Calu3 (cell line): ENCODE measurements around the gene FBXW7. TPM values are rescaled to one million over a fixed set of nuclear protein-coding genes. Genes with fewer than 3 reads are reported as not detected.

Experiments used
- BruUV-seq: library from RNA; stranded (reverse); fragments of 400-500 nt; replicated peaks from 2 replicates; lab custom pipeline; 2021; lab: Mats Ljungman, UMichigan
- CTCF ChIA-PET: fragments of 300-600 bp; sonication (Branson Sonifier 250); formaldehyde crosslinking; loops from one replicate; lab custom pipeline; 2022; ENCODE audit warnings: antibody characterized with exemption; lab: Charles Lee
- DNase-seq: peaks from one replicate; pipeline ENCODE4 v3.0.0; 2022
- H3K27ac Mint-ChIP-seq: one replicate; pipeline ENCODE4 v1.8.0; 2022; ENCODE audit warnings: mixed read lengths; ENCODE audit not compliant: unreplicated experiment
- H3K27me3 Mint-ChIP-seq: one replicate; pipeline ENCODE4 v1.8.0; 2022; ENCODE audit warnings: mixed read lengths; ENCODE audit not compliant: unreplicated experiment
- H3K36me3 Mint-ChIP-seq: one replicate; pipeline ENCODE4 v1.8.0; 2022; ENCODE audit warnings: mild to moderate bottlenecking, moderate library complexity, mixed read lengths; ENCODE audit not compliant: insufficient read depth, unreplicated experiment
- H3K4me1 Mint-ChIP-seq: one replicate; pipeline ENCODE4 v1.8.0; 2022; ENCODE audit warnings: mild to moderate bottlenecking, low read depth, mixed read lengths; ENCODE audit not compliant: unreplicated experiment
- H3K4me3 Mint-ChIP-seq: one replicate; pipeline ENCODE4 v1.8.0; 2022; ENCODE audit warnings: mild to moderate bottlenecking, low read depth, moderate library complexity, mixed read lengths; ENCODE audit not compliant: unreplicated experiment
- H3K9me3 Mint-ChIP-seq: one replicate; pipeline ENCODE4 v1.8.0; 2022; ENCODE audit warnings: low read depth, mixed read lengths; ENCODE audit not compliant: unreplicated experiment
- CTCF ChIP-seq: fragments of 200-600 bp; IDR thresholded peaks from one replicate; pipeline ENCODE4 v1.8.0; 2022; ENCODE audit warnings: antibody characterized with exemption; ENCODE audit not compliant: unreplicated experiment
- intact Hi-C: fragments of 100-400 bp; cut with micrococcal nuclease; formaldehyde crosslinking; loops from one replicate; pipeline ENCODE4 v1.10.0; 2022; ENCODE audit not compliant: unreplicated experiment
- microRNA-seq: library from miRNA; unstranded; fragments of <30 nt; microRNA quantifications from one replicate; pipeline ENCODE4 v1.2.0, GENCODE V29; 2022
- total RNA-seq: library from RNA; stranded (reverse); gene quantifications from 2 replicates; pipeline ENCODE4 v1.2.3, GENCODE V29; 2022

FBXW7 gene
- total RNA-seq, 1 experiment from 2014 or later: 38.7 TPM

- no peaks in the 10 kb centered on the region for H3K9me3 Mint-ChIP-seq
- peaks cover 1% of the 10 kb centered on the region for H3K27me3 Mint-ChIP-seq
- H3K4me3 Mint-ChIP-seq: no peak overlapping the region
- no peaks in the 10 kb centered on the region for H3K36me3 Mint-ChIP-seq
- peaks cover 5% of the 10 kb centered on the region for H3K4me1 Mint-ChIP-seq
- intact Hi-C loops: no loop called here
- CTCF ChIA-PET: no interaction called here
- no peak for DNase-seq
- no peak for TF ChIP-seq CTCF
- H3K27ac Mint-ChIP-seq: no peak overlapping the region
- BruUV-seq: no TSS peak
These were observed 262.5 kb downstream of the FBXW7 start for GRCh38 chr4:152273343-152273742.

Small RNA genes within 50 kb of the gene (microRNA-seq; reads per million reads assigned to microRNA genes)
- gene MIR3140: 6.3 reads per million, percentile 21 among the genes with 10 or more reads in this experiment

Other genes with a start within 250 kb of the FBXW7 start
- 23.3 and 26.4 TPM in 2 replicates for gene TMEM154, start 143.9 kb upstream of the FBXW7 start, total RNA-seq
- gene TIGD4, start 243.6 kb upstream of the FBXW7 start, total RNA-seq: 0.78 and 0.92 TPM in 2 replicates
- gene ARFIP1, start 243.9 kb upstream of the FBXW7 start, total RNA-seq: 35.5 and 38.1 TPM in 2 replicates